Measurements from ENCODE around the gene COX11. TPM values are rescaled to one million over a fixed set of nuclear protein-coding genes. Genes with fewer than 3 reads are reported as not detected.

The COX11 gene
- total RNA-seq, 1 donor from 2014 or later: 38.0 TPM

DNA sequence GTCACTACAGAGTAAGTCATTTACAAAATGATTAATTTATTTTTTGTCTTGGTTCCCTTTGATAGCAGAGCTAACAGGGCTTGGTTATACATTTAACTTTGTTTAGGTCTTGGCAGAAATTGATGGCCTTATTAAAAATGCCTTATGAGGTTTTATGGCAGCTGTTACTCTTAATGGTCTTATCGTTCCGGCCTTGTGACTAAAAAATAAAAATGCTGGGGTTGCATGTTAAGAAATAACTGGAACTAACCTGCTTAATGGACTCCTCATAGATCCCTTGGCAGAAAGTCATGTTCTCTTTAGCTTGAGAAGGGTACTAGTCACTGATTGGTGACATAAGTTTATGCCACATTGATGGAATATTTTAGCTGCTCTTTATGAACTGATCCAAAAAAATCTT is 18.3 kb downstream of the COX11 start:
- Mint-ChIP-seq H3K4me1 (ENCODE audit: unreplicated experiment) (no peaks in the 10 kb centered on the region), H3K36me3 (ENCODE audit: low read depth, unreplicated experiment) (no peaks in the 10 kb centered on the region), H3K9me3 (ENCODE audit: unreplicated experiment) (no peaks in the 10 kb centered on the region), H3K27me3 (ENCODE audit: unreplicated experiment) (no peaks in the 10 kb centered on the region), H3K4me3 (ENCODE audit: unreplicated experiment) (no peak overlapping the region), H3K27ac (ENCODE audit: unreplicated experiment) (no peak overlapping the region)
- TF ChIP-seq, protein P1, sequence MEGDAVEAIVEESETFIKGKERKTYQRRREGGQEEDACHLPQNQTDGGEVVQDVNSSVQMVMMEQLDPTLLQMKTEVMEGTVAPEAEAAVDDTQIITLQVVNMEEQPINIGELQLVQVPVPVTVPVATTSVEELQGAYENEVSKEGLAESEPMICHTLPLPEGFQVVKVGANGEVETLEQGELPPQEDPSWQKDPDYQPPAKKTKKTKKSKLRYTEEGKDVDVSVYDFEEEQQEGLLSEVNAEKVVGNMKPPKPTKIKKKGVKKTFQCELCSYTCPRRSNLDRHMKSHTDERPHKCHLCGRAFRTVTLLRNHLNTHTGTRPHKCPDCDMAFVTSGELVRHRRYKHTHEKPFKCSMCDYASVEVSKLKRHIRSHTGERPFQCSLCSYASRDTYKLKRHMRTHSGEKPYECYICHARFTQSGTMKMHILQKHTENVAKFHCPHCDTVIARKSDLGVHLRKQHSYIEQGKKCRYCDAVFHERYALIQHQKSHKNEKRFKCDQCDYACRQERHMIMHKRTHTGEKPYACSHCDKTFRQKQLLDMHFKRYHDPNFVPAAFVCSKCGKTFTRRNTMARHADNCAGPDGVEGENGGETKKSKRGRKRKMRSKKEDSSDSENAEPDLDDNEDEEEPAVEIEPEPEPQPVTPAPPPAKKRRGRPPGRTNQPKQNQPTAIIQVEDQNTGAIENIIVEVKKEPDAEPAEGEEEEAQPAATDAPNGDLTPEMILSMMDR (IDR thresholded peaks at IDR 0.05; ENCODE audit: unreplicated experiment): no peak
- no peak for DNase-seq (ENCODE audit: low spot score)

DNA sequence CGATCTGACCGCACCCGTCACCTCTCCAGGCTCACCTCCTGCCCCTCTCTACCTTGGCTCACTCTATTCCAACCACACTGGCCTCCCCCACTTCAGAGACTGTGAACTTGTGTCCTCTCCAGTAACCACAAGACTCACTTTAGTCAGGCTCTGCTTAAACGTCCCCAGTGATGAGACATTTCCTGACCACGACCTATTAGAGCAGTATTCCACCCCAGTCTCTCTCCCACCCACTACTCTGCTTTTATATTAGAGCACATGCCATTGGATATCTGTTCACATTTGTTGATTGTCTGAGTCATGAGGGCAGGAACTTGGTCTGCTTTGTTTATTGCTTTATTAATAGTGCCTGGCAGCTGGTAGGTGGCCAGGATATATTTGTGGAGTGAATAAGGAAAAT is 20.1 kb downstream of the COX11 start:
- no peak overlapping the region for H3K27ac Mint-ChIP-seq (ENCODE audit: unreplicated experiment)
- DNase-seq (ENCODE audit: low spot score): no peak
- TF ChIP-seq, protein P1 (IDR thresholded peaks at IDR 0.05; ENCODE audit: unreplicated experiment): no peak
- no peak overlapping the region for H3K4me3 Mint-ChIP-seq (ENCODE audit: unreplicated experiment)
- no peaks in the 10 kb centered on the region for H3K36me3 Mint-ChIP-seq (ENCODE audit: low read depth, unreplicated experiment)
- H3K4me1 Mint-ChIP-seq (ENCODE audit: unreplicated experiment): no peaks in the 10 kb centered on the region
- H3K27me3 Mint-ChIP-seq (ENCODE audit: unreplicated experiment): no peaks in the 10 kb centered on the region
- no peaks in the 10 kb centered on the region for H3K9me3 Mint-ChIP-seq (ENCODE audit: unreplicated experiment)

- H3K27ac Mint-ChIP-seq (ENCODE audit: unreplicated experiment): no peak overlapping the region
- no peak for DNase-seq (ENCODE audit: low spot score)
- H3K4me1 Mint-ChIP-seq (ENCODE audit: unreplicated experiment): no peaks in the 10 kb centered on the region
- H3K27me3 Mint-ChIP-seq (ENCODE audit: unreplicated experiment): no peaks in the 10 kb centered on the region
- H3K4me3 Mint-ChIP-seq (ENCODE audit: unreplicated experiment): no peak overlapping the region
- H3K9me3 Mint-ChIP-seq (ENCODE audit: unreplicated experiment): no peaks in the 10 kb centered on the region
- TF ChIP-seq, protein P1 (IDR thresholded peaks at IDR 0.05; ENCODE audit: unreplicated experiment): no peak
- H3K36me3 Mint-ChIP-seq (ENCODE audit: low read depth, unreplicated experiment): no peaks in the 10 kb centered on the region
These were observed 21.1 kb downstream of the COX11 start for GRCh38 chr17:54947396-54947795.

GRCh38 chr17:54945671-54946070 is 22.8 kb downstream of the COX11 start:
- H3K4me1 Mint-ChIP-seq (ENCODE audit: unreplicated experiment): no peaks in the 10 kb centered on the region
- TF ChIP-seq, protein P1 (IDR thresholded peaks at IDR 0.05; ENCODE audit: unreplicated experiment): no peak
- no peak for DNase-seq (ENCODE audit: low spot score)
- H3K27ac Mint-ChIP-seq (ENCODE audit: unreplicated experiment): no peak overlapping the region
- H3K27me3 Mint-ChIP-seq (ENCODE audit: unreplicated experiment): no peaks in the 10 kb centered on the region
- no peaks in the 10 kb centered on the region for H3K9me3 Mint-ChIP-seq (ENCODE audit: unreplicated experiment)
- no peaks in the 10 kb centered on the region for H3K36me3 Mint-ChIP-seq (ENCODE audit: low read depth, unreplicated experiment)
- H3K4me3 Mint-ChIP-seq (ENCODE audit: unreplicated experiment): no peak overlapping the region

- Mint-ChIP-seq H3K27me3 (ENCODE audit: unreplicated experiment) (no peaks in the 10 kb centered on the region), H3K4me3 (ENCODE audit: unreplicated experiment) (no peak overlapping the region), H3K36me3 (ENCODE audit: low read depth, unreplicated experiment) (no peaks in the 10 kb centered on the region), H3K4me1 (ENCODE audit: unreplicated experiment) (no peaks in the 10 kb centered on the region), H3K9me3 (ENCODE audit: unreplicated experiment) (no peaks in the 10 kb centered on the region), H3K27ac (ENCODE audit: unreplicated experiment) (no peak overlapping the region)
- DNase-seq (ENCODE audit: low spot score): no peak
- TF ChIP-seq, protein P1 (IDR thresholded peaks at IDR 0.05; ENCODE audit: unreplicated experiment): no peak
These were observed 23.2 kb downstream of the COX11 start for GRCh38 chr17:54945231-54945630.

Measured in endothelial cell (in vitro differentiated cells).